GM12864 (cell line): Measurements from ENCODE around the gene ANAPC15.
A peak's percentile ranks its signal among the peaks of the same experiment; 100 is the strongest.

ENCODE experiments used
- DNase-seq: peaks from one replicate; pipeline ENCODE4 v3.0.0-alpha.2; 2011; ENCODE audit warnings: low read depth
- H3K4me3 ChIP-seq: 2 replicates; pipeline ENCODE4 v1.5.1; 2011; ENCODE audit warnings: mild to moderate bottlenecking, low read depth, low read length, control low read depth
- CTCF ChIP-seq: IDR thresholded peaks from 2 replicates; pipeline ENCODE4 v1.5.1; 2011; ENCODE audit warnings: low read depth, mild to moderate bottlenecking, moderate library complexity, low read length, control low read depth, inconsistent platforms; ENCODE audit errors: missing control alignments

ANAPC15 gene

GRCh38 chr11:72102162-72102561 lies 10.3 kb downstream of the ANAPC15 start:
- no peak for DNase-seq
- peak overlapping the region; percentile 95 for H3K4me3 ChIP-seq
- no peak for TF ChIP-seq CTCF

- no peak for TF ChIP-seq CTCF
- no peak for DNase-seq
- H3K4me3 ChIP-seq: no peak overlapping the region
Observed at GRCh38 chr11:72100462-72100861, 12.0 kb downstream of the ANAPC15 start.

- H3K4me3 ChIP-seq: no peak overlapping the region
- no peak for TF ChIP-seq CTCF
- no peak for DNase-seq
Observed at GRCh38 chr11:72100009-72100408, 12.5 kb downstream of the ANAPC15 start.

GRCh38 chr11:72098741-72099140 lies 13.8 kb downstream of the ANAPC15 start:
- no peak for DNase-seq
- no peak overlapping the region for H3K4me3 ChIP-seq
- no peak for TF ChIP-seq CTCF

- DNase-seq: no peak
- TF ChIP-seq CTCF: peak; percentile 81
- no peak overlapping the region for H3K4me3 ChIP-seq
Observed at GRCh38 chr11:72091292-72091691, 21.2 kb downstream of the ANAPC15 start.

- TF ChIP-seq CTCF: no peak
- H3K4me3 ChIP-seq: no peak overlapping the region
Observed at GRCh38 chr11:72088076-72088808, 24.3 kb downstream of the ANAPC15 start.

GRCh38 chr11:72085621-72086351 lies 26.7 kb downstream of the ANAPC15 start:
- no peak for DNase-seq
- no peak for TF ChIP-seq CTCF
- H3K4me3 ChIP-seq: no peak overlapping the region

More at GRCh38 chr11:72088076-72088808, 24.3 kb downstream of the ANAPC15 start:
- no peak for DNase-seq
